GM18868 (cell line): ENCODE results near the gene FASN.

Experiments
- ATAC-seq: cut with Tn5 transposase; IDR thresholded peaks from one replicate; pipeline ENCODE4 v1.9.1; 2021; ENCODE audit warnings: mild to moderate bottlenecking, moderate library complexity; ENCODE audit not compliant: unreplicated experiment

Gene FASN

DNA sequence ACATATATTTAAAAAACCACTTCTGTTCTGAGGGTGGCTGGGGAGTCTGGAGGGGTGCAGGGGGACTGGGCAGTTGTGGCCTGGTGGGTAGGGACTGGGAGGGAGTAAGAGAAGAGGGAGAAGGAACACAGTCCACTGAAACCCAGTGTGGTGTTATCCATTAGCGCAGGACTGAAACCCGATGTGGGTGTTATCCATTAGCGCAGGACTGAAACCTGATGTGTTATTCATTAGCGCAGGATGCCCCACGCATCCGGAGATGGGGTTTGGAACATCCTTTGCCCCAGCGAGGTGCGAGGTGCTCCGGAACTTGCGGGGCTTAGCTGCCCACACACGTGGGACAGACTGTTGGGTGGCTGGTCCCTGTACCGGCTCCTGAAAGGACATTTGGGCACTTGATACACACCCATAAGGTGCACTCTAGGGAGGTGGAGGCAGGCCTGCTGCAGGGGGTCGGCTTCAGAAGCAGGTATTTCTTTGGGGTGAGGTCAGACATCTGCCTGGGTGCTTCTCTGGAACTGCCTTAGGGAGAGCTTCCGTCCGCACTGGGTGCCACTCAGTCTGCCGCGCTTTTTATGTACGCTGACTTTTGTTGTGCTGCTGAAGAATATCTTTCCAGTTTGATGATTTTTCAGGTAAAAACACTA lies 20.3 kb upstream of the FASN start:
- no peak for ATAC-seq

DNA sequence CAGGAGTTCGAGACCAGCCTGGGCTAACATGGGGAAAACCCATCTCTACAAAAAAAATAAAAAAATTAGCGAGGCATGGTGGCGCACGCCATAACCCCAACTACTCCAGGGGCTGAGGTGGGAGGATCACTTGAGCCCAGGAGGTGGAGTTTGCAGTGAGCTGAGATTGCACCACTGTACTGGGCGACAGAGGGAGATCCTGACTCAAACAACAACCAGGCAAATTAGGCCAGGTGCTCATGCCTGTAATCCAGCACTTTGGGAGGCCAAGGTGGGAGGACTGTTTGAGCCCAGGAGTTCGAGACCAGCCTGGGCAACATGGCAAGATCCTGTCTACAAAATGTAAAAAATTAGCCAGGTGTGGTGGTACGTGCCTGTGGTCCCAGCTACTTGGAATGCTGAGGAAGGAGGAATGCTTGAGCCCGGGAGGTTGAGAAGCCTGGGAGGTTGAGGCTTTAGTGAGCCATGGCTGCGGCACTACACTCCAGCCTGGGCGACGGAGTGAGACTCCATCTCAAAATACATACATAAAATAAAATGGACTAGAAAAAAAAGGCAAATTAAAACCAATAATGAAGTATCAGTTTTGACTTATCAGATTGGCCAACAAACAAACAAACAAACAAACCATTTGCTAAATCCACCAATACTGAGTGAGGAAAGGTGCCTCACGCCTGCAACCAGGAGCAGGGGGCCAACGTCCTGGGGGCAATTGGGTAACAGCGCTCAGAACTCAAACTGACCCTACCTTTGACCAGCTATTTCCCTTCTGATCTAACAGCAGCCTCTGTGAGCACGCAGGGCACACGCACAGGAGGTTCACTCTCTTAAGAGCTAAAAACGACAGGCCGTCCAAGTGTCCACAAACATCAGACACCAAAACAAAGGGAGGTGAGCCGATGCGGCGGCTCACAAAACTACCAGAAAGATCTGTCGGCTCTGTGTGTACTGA lies 19.4 kb upstream of the FASN start:
- no peak for ATAC-seq

- ATAC-seq = no peak
These were observed 18.2 kb upstream of the FASN start for GRCh38 chr17:82116246-82116645.

- no peak for ATAC-seq
These were observed 16.8 kb upstream of the FASN start for GRCh38 chr17:82114872-82115271.

DNA sequence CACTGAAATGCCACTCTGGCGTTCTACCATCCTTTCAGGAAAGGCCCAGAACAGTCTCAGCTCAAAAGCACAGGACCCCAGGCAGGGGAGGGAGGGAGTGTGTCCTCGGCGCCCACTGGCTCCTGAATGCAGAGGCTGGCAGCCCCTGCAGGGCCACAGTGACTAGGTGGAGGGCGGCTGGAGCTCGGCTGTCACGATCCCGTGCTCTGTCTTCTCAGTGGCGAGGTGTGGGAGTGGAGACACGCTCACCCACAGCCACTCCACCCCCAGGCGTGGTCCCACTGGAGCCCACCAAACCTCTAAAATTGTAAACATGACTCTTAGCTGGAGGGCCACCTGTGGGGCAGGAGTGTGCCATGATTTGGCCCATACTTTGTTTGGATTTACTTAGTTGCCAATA lies 16.4 kb upstream of the FASN start:
- no peak for ATAC-seq

- ATAC-seq = no peak
These were observed 15.9 kb upstream of the FASN start for GRCh38 chr17:82113941-82114340.

DNA sequence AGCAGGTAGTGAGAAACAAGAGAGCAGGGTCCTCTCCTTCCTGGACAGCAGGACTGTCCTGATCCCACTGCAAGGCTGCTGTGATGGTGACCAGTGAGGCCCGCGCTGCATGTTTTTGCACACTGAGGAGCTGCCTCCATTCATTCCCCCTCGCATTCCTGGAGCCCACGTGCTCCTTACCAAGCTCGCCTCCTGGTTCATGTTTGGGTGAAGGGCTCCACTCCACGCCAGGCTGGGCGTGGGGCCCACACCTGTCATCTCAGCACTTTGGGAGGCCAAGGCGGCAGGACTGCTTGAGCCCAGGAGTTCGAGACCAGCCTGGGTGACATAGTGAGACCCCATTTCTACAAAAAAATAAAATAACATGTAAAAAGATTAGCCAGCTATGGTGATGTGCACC lies 15.4 kb upstream of the FASN start:
- ATAC-seq = no peak

- ATAC-seq = no peak
These were observed 14.9 kb upstream of the FASN start for GRCh38 chr17:82112914-82113311.

DNA sequence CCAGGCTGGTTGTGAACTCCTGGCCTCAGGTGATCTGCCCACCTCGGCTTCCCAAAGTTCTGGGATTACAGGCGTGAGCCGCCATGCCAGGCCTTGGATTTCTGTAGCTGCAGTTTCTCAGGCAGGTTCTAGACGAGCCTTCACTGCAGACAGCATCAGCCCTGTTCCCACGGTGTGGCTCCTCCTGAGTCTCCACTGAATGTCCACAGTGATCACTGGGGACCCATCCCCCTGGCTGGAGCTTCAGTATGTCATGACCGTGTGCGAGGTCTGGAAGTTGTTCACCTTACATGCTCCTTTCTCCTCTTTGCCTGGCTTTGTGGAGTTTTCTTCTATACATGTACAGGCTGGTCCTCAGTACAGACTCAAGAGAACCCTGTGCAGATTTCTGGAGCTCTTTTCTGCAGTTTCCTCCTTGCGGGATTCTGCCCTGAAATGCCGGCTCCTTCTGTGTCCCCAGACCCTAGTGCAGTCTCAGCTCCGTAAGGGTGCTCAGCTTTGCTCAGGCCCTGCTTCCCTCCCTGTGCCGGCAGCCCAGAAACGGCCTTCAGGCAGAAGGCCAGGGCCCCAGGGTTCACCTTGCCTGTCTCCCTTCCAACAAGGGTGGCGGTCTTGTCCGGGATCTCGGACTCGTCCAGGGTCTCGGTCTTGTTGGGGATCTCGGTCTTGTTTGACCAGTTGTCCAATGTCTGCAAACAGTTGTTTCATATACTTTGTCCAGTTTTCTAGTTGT lies 14.3 kb upstream of the FASN start:
- ATAC-seq = no peak

DNA sequence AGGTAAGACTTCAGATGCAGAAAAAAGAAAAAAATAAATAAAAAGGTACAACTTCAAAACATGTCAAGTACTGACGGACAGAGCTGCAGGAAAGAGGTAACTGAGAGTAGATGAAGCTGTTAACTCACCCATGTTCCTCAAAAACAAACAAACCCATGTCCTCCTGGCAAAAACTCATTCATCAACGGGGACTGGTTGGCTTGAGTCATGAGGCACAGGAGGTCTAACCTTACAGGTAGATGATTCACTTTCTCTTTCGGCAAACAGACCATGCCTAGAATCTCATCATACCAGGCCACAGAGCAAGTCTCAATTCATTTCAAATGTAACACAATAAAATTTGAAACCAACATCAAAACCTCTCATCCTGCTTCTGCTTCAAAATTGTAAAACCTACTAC lies 12.3 kb upstream of the FASN start:
- no peak for ATAC-seq

- no peak for ATAC-seq
These were observed 11.0 kb upstream of the FASN start for GRCh38 chr17:82108961-82109475.

GRCh38 chr17:82108496-82108945 lies 10.5 kb upstream of the FASN start:
- no peak for ATAC-seq

DNA sequence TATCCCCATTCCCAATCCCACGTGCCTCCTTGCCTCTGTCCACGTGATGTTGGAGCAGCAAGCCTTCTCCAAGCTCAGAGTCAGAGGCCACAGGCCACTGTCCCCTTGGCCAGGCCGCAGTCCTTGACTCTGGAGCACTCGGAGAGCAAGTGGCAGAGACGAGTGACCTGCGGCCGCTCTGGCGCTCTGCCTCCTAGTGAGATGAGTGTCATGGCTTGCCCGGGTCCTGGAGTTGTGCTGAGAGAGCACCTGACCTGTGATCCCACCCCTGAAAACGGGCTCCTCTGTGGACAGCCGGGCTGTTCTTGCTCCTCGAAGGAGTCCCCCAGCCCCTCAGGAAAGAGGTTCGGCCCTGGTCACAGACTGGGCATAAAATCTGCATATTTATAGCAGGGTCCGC lies 10.0 kb upstream of the FASN start:
- ATAC-seq = no peak

GRCh38 chr17:82107341-82107860 lies 9.4 kb upstream of the FASN start:
- ATAC-seq = no peak

- ATAC-seq = no peak
These were observed 8.8 kb upstream of the FASN start for GRCh38 chr17:82106688-82107305.

DNA sequence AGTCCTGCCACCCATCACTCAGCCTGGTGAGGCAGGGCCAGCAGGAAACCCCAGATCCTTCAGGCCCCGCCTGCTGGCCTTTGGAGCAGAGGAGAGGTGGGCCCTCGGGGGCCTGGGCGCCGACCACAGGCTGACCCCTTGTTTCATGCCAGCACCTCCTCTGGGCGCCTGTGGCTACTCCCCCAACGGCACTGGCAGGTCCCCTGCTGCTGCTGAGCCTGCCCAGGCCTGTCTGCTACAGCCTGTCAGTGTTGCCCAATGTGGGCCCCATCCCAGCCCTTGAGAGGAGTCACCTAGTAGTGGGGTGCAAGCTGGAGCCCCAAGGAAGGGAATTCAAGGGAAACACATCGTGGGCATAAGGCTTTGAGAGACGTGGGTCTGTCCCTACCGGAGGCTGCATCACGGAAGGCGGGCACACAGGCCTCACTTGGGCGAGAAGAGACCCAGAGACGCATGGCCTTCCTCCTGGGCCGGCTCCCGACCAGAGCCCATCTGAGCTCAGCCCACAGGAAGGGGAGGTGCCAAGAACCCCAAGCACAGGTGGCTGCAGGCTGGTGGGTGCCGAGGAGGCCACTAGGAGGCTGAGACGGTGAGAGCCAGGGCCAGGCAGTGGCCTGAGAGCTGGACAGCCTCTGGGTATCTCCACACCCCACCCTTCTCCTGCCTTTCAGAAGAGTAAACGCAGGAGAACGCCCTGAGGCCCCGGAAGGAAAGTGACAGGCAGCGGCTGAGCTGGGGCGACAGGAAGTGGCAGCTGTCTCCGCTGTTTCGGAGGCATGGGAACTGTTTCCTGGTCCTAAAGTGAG lies 8.0 kb upstream of the FASN start:
- ATAC-seq = peak; percentile 81

DNA sequence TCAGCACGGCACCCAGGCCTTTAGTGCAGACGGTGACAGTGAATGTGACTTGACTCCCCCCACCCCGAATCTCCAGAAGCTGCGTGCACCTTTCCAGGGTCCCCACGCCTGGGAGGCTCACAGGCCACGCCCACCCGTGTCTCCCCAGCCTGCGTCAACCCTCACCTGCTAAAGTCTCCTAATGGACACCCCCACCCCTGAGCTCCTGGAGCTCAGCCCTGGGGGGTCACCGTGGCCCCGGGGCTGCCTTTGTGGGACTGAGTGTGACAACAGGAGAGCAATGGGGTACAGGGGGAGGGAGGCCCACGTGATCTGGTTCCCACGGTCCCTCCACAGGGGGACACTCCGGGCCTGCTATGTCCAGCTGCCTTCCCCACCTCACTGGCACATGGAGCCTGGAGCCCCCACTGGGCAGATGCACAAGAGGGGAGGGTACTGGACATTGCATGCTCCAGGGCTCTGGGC lies 7.4 kb upstream of the FASN start:
- no peak for ATAC-seq

DNA sequence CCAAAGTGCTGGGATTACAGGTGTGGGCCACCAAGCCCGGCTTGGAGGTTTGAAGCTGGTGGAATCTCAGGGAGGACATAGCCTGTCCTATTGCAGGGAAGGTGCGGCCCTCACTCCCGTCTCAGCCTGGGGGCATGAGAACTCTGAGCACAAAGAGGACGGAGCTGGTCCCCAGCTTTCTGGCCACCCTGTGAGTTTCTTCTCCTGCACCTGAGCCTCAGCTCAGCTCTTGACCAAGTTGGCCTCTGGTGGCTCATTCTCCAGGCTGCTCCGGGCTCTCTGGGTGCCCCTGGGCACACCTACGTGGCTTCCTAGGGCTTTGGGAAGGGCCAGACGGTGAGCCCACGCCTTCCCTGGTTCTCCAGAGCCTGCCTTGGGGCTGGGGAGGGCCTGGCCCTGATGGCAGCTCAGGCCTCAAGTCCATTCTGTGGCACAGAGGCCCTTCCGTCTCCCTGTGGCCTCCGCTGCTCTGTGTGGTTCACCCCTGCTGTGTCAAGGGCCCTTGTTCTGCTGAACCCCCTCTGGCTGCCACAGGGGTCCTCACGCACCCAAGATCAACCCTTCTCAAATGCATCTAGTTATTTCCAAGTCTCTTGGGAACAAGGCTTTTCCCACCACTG lies 6.9 kb upstream of the FASN start:
- ATAC-seq = no peak
